Measurements from ENCODE around the gene KBTBD6.

DNA sequence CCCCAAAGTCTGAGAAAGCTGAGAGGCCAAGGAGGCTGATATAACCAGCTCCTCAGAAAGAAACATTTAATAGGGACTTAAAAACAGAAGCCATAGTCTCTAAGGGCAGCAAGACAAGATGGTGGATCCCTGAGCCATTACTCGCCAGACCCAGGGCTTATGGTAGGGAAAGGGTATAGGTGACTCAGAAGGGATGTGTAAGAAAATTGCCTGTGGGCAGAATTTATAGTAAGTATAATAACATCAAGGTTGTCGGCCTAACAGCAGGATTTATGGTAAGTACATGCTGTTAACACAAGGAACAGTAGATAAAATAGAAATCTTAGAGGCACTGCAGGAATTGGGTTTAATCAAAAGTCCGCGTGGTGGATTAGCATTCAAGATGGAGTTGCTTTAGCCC is 14.7 kb downstream of the KBTBD6 start:
- no peak for TF ChIP-seq EZH2phosphoT487 (IDR thresholded peaks at IDR 0.05; ENCODE audit: borderline replicate concordance, low read depth, low read length)
- TF ChIP-seq, protein P1, sequence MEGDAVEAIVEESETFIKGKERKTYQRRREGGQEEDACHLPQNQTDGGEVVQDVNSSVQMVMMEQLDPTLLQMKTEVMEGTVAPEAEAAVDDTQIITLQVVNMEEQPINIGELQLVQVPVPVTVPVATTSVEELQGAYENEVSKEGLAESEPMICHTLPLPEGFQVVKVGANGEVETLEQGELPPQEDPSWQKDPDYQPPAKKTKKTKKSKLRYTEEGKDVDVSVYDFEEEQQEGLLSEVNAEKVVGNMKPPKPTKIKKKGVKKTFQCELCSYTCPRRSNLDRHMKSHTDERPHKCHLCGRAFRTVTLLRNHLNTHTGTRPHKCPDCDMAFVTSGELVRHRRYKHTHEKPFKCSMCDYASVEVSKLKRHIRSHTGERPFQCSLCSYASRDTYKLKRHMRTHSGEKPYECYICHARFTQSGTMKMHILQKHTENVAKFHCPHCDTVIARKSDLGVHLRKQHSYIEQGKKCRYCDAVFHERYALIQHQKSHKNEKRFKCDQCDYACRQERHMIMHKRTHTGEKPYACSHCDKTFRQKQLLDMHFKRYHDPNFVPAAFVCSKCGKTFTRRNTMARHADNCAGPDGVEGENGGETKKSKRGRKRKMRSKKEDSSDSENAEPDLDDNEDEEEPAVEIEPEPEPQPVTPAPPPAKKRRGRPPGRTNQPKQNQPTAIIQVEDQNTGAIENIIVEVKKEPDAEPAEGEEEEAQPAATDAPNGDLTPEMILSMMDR (conservative IDR thresholded peaks at IDR 0.05; ENCODE audit: low read length) = no peak

Measured in OCI-LY7 (cell line).